D721Med (cell line): Measurements from ENCODE around the gene ENKUR.

Source experiments
- DNase-seq: peaks from one replicate; pipeline ENCODE4 v3.0.0; 2011; ENCODE audit warnings: low spot score; ENCODE audit not compliant: insufficient read length
- FAIRE-seq: peaks from 2 replicates; lab custom pipeline; 2011; peaks lifted over from hg19 to GRCh38; lab: Jason Lieb, UNC
- CTCF ChIP-seq: IDR thresholded peaks from 2 replicates; pipeline ENCODE4 v1.5.1; 2012; ENCODE audit warnings: mild to moderate bottlenecking, control low read depth; ENCODE audit not compliant: insufficient read depth; ENCODE audit errors: missing control alignments

Gene ENKUR

GRCh38 chr10:25047088-25047487 lies 31.1 kb upstream of the ENKUR start:
- no peak for TF ChIP-seq CTCF
- DNase-seq: no peak
- no peak for FAIRE-seq

GRCh38 chr10:25046641-25047040 lies 30.7 kb upstream of the ENKUR start:
- TF ChIP-seq CTCF: no peak
- no peak for FAIRE-seq
- no peak for DNase-seq

GRCh38 chr10:25039531-25039930 lies 23.6 kb upstream of the ENKUR start:
- FAIRE-seq (no peak), DNase-seq (no peak)
- no peak for TF ChIP-seq CTCF

- FAIRE-seq (no peak), DNase-seq (no peak)
- TF ChIP-seq CTCF: no peak
Measured at GRCh38 chr10:25038325-25038724, 22.4 kb upstream of the ENKUR start.

GRCh38 chr10:25036381-25036780 lies 20.4 kb upstream of the ENKUR start:
- FAIRE-seq (no peak), DNase-seq (no peak)
- TF ChIP-seq CTCF: no peak

- no peak for FAIRE-seq
- DNase-seq: no peak
- TF ChIP-seq CTCF: no peak
Measured at GRCh38 chr10:25029519-25029918, 13.6 kb upstream of the ENKUR start.

GRCh38 chr10:25028711-25029110 lies 12.8 kb upstream of the ENKUR start:
- DNase-seq: no peak
- no peak for FAIRE-seq
- TF ChIP-seq CTCF: no peak
